WERI-Rb-1 (cell line): ENCODE results near the gene KDM5C.
"Not testable (repeated sequence)": the region's sequence is repeated elsewhere in the genome, so short reads cannot be mapped to it uniquely, and the experiment has no call there.

Source experiments
- DNase-seq: peaks from one replicate; pipeline ENCODE4 v3.0.0-alpha.2; 2020
- H3K27ac ChIP-seq: fragments of 250-450 bp; sonication (Bioruptor Pico); 2 replicates; pipeline ENCODE4 v1.5.1; 2020; ENCODE audit warnings: mild to moderate bottlenecking, moderate library complexity
- H3K27me3 ChIP-seq: fragments of 250-450 bp; sonication (Bioruptor Pico); 2 replicates; pipeline ENCODE4 v1.5.1; 2021; ENCODE audit warnings: mild to moderate bottlenecking, low read depth, moderate library complexity; ENCODE audit not compliant: insufficient read depth, severe bottlenecking
- H3K36me3 ChIP-seq: fragments of 250-450 bp; sonication (Bioruptor Pico); 2 replicates; pipeline ENCODE4 v1.5.1; 2020; ENCODE audit warnings: mild to moderate bottlenecking, moderate library complexity
- H3K4me3 ChIP-seq: 2 replicates; pipeline ENCODE4 v1.5.1; 2011; ENCODE audit warnings: low read depth, mild to moderate bottlenecking, control low read depth, low read length
- H3K9me3 ChIP-seq: fragments of 250-450 bp; sonication (Bioruptor Pico); 2 replicates; pipeline ENCODE4 v1.5.1; 2021; ENCODE audit warnings: mild to moderate bottlenecking, moderate library complexity; ENCODE audit not compliant: severe bottlenecking
- CTCF ChIP-seq: IDR thresholded peaks from 2 replicates; pipeline ENCODE4 v1.5.1; 2011; ENCODE audit warnings: low read depth, mild to moderate bottlenecking, control low read depth, inconsistent platforms, low read length

The KDM5C gene

GRCh38 chrX:53184836-53185235 lies 40.2 kb downstream of the KDM5C start:
- H3K27me3 ChIP-seq = no peaks in the 10 kb centered on the region
- H3K27ac ChIP-seq = no peak overlapping the region

GRCh38 chrX:53171356-53171755 lies 53.7 kb downstream of the KDM5C start:
- H3K9me3 ChIP-seq = no peaks in the 10 kb centered on the region
- H3K36me3 ChIP-seq = no peaks in the 10 kb centered on the region
- no peak for DNase-seq
- no peak overlapping the region for H3K4me3 ChIP-seq
- peak; percentile 27; the same call in 1 of the 2 replicates for TF ChIP-seq CTCF
- no peak overlapping the region for H3K27ac ChIP-seq
- H3K27me3 ChIP-seq = no peaks in the 10 kb centered on the region

More at GRCh38 chrX:53184836-53185235, 40.2 kb downstream of the KDM5C start:
- no peak for DNase-seq
- no peak overlapping the region for H3K4me3 ChIP-seq
- TF ChIP-seq CTCF = no peak
- no peaks in the 10 kb centered on the region for H3K36me3 ChIP-seq
- no peaks in the 10 kb centered on the region for H3K9me3 ChIP-seq

GRCh38 chrX:53166103-53166502 lies 58.9 kb downstream of the KDM5C start:
- Histone ChIP-seq H3K27me3 (peaks cover 9% of the 10 kb centered on the region), H3K27ac (no peak overlapping the region), H3K36me3 (no peaks in the 10 kb centered on the region), H3K9me3 (no peaks in the 10 kb centered on the region), H3K4me3 (no peak overlapping the region)
- DNase-seq = no peak
- no peak for TF ChIP-seq CTCF

- H3K27ac ChIP-seq, DNase-seq, H3K9me3 ChIP-seq, H3K36me3 ChIP-seq, H3K27me3 ChIP-seq, H3K4me3 ChIP-seq: not testable (repeated sequence)
These were observed 60.4 kb downstream of the KDM5C start for GRCh38 chrX:53164566-53164965.

- DNase-seq = no peak
- Histone ChIP-seq H3K27ac (no peak overlapping the region), H3K36me3 (no peaks in the 10 kb centered on the region), H3K9me3 (no peaks in the 10 kb centered on the region), H3K27me3 (peaks cover 17% of the 10 kb centered on the region), H3K4me3 (no peak overlapping the region)
- TF ChIP-seq CTCF = no peak
These were observed 61.6 kb downstream of the KDM5C start for GRCh38 chrX:53163436-53163835.

- no peaks in the 10 kb centered on the region for H3K9me3 ChIP-seq
These were observed 64.6 kb downstream of the KDM5C start for GRCh38 chrX:53160297-53160983.

More at GRCh38 chrX:53160297-53160983, 64.6 kb downstream of the KDM5C start:
- no peak overlapping the region for H3K27ac ChIP-seq
- H3K36me3 ChIP-seq = no peaks in the 10 kb centered on the region
- DNase-seq = no peak
- no peak for TF ChIP-seq CTCF
- H3K27me3 ChIP-seq = peaks cover 23% of the 10 kb centered on the region
- H3K4me3 ChIP-seq = no peak overlapping the region
